ENCODE data around the gene CASP8. TPM values are rescaled to one million over a fixed set of nuclear protein-coding genes. Genes with fewer than 3 reads are reported as not detected.

The CASP8 gene
- total and polyA plus RNA-seq, 7 donors, result 4.9 to 28.7 (median 13.0) TPM

- Histone ChIP-seq H3K36me3 (no peaks in the 10 kb centered on the region), H3K27ac (peak overlapping the region; percentile 83 to 87 (median 85)), H3K4me1 (peaks cover 0 to 21% (median 11%) of the 10 kb centered on the region in 4 donors), H3K27me3 (no peaks in the 10 kb centered on the region), H3K4me3 (peak overlapping the region; percentile 50 to 73 (median 68)), H3K9me3 (no peaks in the 10 kb centered on the region)
- WGBS, 2 donors, result 23 to 26% methylated on average over 15 of the region's 15 CpGs
- TF ChIP-seq POLR2AphosphoS5 (IDR thresholded peaks at IDR 0.05) (no peak), EP300 (IDR thresholded peaks at IDR 0.05) (no peak), POLR2A (IDR thresholded peaks at IDR 0.05) (no peak)
- TF ChIP-seq, protein P1, sequence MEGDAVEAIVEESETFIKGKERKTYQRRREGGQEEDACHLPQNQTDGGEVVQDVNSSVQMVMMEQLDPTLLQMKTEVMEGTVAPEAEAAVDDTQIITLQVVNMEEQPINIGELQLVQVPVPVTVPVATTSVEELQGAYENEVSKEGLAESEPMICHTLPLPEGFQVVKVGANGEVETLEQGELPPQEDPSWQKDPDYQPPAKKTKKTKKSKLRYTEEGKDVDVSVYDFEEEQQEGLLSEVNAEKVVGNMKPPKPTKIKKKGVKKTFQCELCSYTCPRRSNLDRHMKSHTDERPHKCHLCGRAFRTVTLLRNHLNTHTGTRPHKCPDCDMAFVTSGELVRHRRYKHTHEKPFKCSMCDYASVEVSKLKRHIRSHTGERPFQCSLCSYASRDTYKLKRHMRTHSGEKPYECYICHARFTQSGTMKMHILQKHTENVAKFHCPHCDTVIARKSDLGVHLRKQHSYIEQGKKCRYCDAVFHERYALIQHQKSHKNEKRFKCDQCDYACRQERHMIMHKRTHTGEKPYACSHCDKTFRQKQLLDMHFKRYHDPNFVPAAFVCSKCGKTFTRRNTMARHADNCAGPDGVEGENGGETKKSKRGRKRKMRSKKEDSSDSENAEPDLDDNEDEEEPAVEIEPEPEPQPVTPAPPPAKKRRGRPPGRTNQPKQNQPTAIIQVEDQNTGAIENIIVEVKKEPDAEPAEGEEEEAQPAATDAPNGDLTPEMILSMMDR (IDR thresholded peaks at IDR 0.05), result no peak
- intact Hi-C loops (cut with DNase I), result loop anchor here (2.0 kb wide), 1 partner anchor 188 kb away; no protein-coding TSS in a partner anchor
- DNase-seq, result no peak
These were observed 1.4 kb upstream of the CASP8 start for GRCh38 chr2:201258666-201259615.

DNA sequence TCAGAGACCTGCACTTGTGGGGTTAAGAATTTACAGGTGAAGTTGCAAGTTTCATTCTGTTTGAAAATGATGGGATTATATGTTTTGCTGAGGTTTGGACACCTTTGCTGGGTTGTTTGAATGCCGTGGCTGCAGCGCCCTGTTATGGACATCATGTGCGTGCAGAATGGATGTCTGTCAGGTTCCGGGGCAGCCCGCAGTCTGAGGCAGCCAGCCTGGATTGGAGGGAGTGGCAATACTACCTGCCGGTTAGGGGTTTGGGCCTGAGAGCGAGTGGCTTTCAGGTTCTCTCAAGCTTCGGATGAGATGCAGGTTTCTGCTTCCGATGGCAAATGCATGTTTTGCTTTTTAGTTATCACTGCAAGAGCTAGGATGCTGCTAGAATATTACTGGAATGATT, 1.1 kb downstream of the CASP8 start:
- WGBS, 2 donors, result 40 to 42% methylated on average over 9 of the region's 9 CpGs
- H3K27ac ChIP-seq, result no peak overlapping the region
- no peak for DNase-seq
- peaks cover 0 to 21% (median 7%) of the 10 kb centered on the region in 4 donors for H3K4me1 ChIP-seq
- no peaks in the 10 kb centered on the region for H3K9me3 ChIP-seq
- H3K4me3 ChIP-seq, result peak overlapping the region in 1 of 4 donors; percentile 1
- H3K27me3 ChIP-seq, result no peaks in the 10 kb centered on the region
- H3K36me3 ChIP-seq, result no peaks in the 10 kb centered on the region
- TF ChIP-seq POLR2AphosphoS5 (IDR thresholded peaks at IDR 0.05), result no peak
- TF ChIP-seq EP300 (IDR thresholded peaks at IDR 0.05), result no peak
- TF ChIP-seq, protein P1 (IDR thresholded peaks at IDR 0.05), result no peak
- TF ChIP-seq POLR2A (IDR thresholded peaks at IDR 0.05), result no peak
- intact Hi-C loops (cut with DNase I), result no loop called here

GRCh38 chr2:201261906-201262305, 1.6 kb downstream of the CASP8 start:
- intact Hi-C loops (cut with DNase I), result no loop called here
- Histone ChIP-seq H3K27me3 (no peaks in the 10 kb centered on the region), H3K9me3 (no peaks in the 10 kb centered on the region), H3K36me3 (no peaks in the 10 kb centered on the region), H3K4me1 (peaks cover 0 to 20% (median 7%) of the 10 kb centered on the region in 4 donors), H3K27ac (no peak overlapping the region), H3K4me3 (peak overlapping the region in 1 of 4 donors; percentile 1)
- WGBS, 2 donors, result 35 to 65% methylated on average over 2 of the region's 2 CpGs
- no peak for TF ChIP-seq POLR2A (IDR thresholded peaks at IDR 0.05)
- TF ChIP-seq, protein P1 (IDR thresholded peaks at IDR 0.05), result no peak
- no peak for TF ChIP-seq EP300 (IDR thresholded peaks at IDR 0.05)
- TF ChIP-seq POLR2AphosphoS5 (IDR thresholded peaks at IDR 0.05), result no peak
- no peak for DNase-seq

- Histone ChIP-seq H3K9me3 (no peaks in the 10 kb centered on the region), H3K27ac (no peak overlapping the region), H3K4me1 (peaks cover 0 to 12% (median 7%) of the 10 kb centered on the region in 4 donors), H3K36me3 (no peaks in the 10 kb centered on the region), H3K4me3 (no peak overlapping the region), H3K27me3 (no peaks in the 10 kb centered on the region)
- no peak for DNase-seq
- WGBS, 2 donors, result 44 to 54% methylated on average over 6 of the region's 6 CpGs
- TF ChIP-seq EP300 (IDR thresholded peaks at IDR 0.05) (no peak), POLR2A (IDR thresholded peaks at IDR 0.05) (no peak), POLR2AphosphoS5 (IDR thresholded peaks at IDR 0.05) (no peak)
- TF ChIP-seq, protein P1 (IDR thresholded peaks at IDR 0.05), result no peak
- intact Hi-C loops (cut with DNase I), result no loop called here
These were observed 2.4 kb downstream of the CASP8 start for GRCh38 chr2:201262718-201263117.

Data from sigmoid colon (tissue), 7 donors.